SK-N-SH (cell line): ENCODE data around the gene NR2F1-AS1. TPM values are rescaled to one million over a fixed set of nuclear protein-coding genes. Genes with fewer than 3 reads are reported as not detected.

Experiments used
- CTCF ChIA-PET: fragments of 300-600, 350-600 bp; formaldehyde crosslinking; extraction: SDS; loops from one replicate; lab custom pipeline; 2021; lab: Yijun Ruan, JAX
- POLR2A ChIA-PET: fragments of 350-600 bp; sonication (Branson Sonifier 250); formaldehyde crosslinking; extraction: SDS; loops from one replicate; lab custom pipeline; 2020; ENCODE audit warnings: antibody characterized with exemption, inconsistent platforms; lab: Yijun Ruan, JAX
- DNase-seq: peaks from one replicate; pipeline ENCODE4 v3.0.0; 2012
- H2AFZ ChIP-seq: fragments of 200-600 bp; sonication (generic); 2 replicates; pipeline ENCODE4 v1.8.1; 2016; ENCODE audit warnings: antibody characterized with exemption, mild to moderate bottlenecking, low read depth
- H3F3A ChIP-seq: fragments of 200-600 bp; sonication (generic); replicated peaks from 2 replicates; pipeline ENCODE3; 2016; ENCODE audit warnings: antibody characterized with exemption, mild to moderate bottlenecking; ENCODE audit not compliant: insufficient read depth
- H3K27ac ChIP-seq, 2 experiments: fragments of 200-500 bp in 1 of 2; fragments of 200-600 bp in 1 of 2; sonication (Bioruptor generic) in 1 of 2; sonication (generic), shearing (Covaris generic) in 1 of 2; 2 replicates each; pipeline versions ENCODE4 v1.5.1 to v1.6.1; 2014 to 2016; ENCODE audit warnings: low read depth in 2 of 2, inconsistent platforms in 1 of 2, low read length in 1 of 2, mild to moderate bottlenecking in 1 of 2, mixed read lengths in 1 of 2
- H3K27me3 ChIP-seq: fragments of 200-600 bp; sonication (generic), shearing (Covaris generic); 2 replicates; pipeline ENCODE4 v1.6.1; 2016; ENCODE audit warnings: mixed run types; ENCODE audit not compliant: insufficient read depth
- H3K36me3 ChIP-seq, 2 experiments: fragments of 200-500 bp in 1 of 2; fragments of 200-600 bp in 1 of 2; sonication (Bioruptor generic) in 1 of 2; sonication (generic) in 1 of 2; replicated peaks in 1 of 2; 2 replicates each; pipeline versions ENCODE3 to v1.5.1; 2014 to 2016; ENCODE audit warnings: low read length in 1 of 2, mild to moderate bottlenecking in 1 of 2; ENCODE audit not compliant: insufficient read depth in 2 of 2, control insufficient read depth in 1 of 2
- H3K4me1 ChIP-seq, 2 experiments: fragments of 200-500 bp in 1 of 2; fragments of 200-600 bp in 1 of 2; sonication (Bioruptor generic) in 1 of 2; sonication (generic), shearing (Covaris generic) in 1 of 2; 2 replicates each; pipeline versions ENCODE4 v1.5.1 to v1.6.1; 2014 to 2016; ENCODE audit warnings: low read depth in 1 of 2, low read length in 1 of 2, mixed run types in 1 of 2; ENCODE audit not compliant: insufficient read depth in 2 of 2, control insufficient read depth in 1 of 2
- H3K4me2 ChIP-seq: fragments of 200-600 bp; sonication (generic), shearing (Covaris generic); 2 replicates; pipeline ENCODE4 v1.6.1; 2017; ENCODE audit warnings: mixed run types
- H3K4me3 ChIP-seq, 2 experiments: fragments of 200-500 bp in 1 of 2; fragments of 200-600 bp in 1 of 2; sonication (Bioruptor generic) in 1 of 2; sonication (generic), shearing (Covaris generic) in 1 of 2; 2 replicates each; pipeline versions ENCODE4 v1.5.1 to v1.8.1; 2014 to 2016; ENCODE audit warnings: low read depth in 2 of 2, inconsistent platforms in 1 of 2, low read length in 1 of 2, mild to moderate bottlenecking in 1 of 2, mixed read lengths in 1 of 2, moderate library complexity in 1 of 2
- H3K79me2 ChIP-seq: fragments of 200-600 bp; sonication (generic); 2 replicates; pipeline ENCODE4 v1.8.1; 2017; ENCODE audit warnings: mild to moderate bottlenecking; ENCODE audit not compliant: insufficient read depth
- H3K9ac ChIP-seq: fragments of 200-600 bp; sonication (generic); 2 replicates; pipeline ENCODE4 v1.6.1; 2017; ENCODE audit warnings: mixed run types
- H3K9me2 ChIP-seq: fragments of 200-600 bp; sonication (generic); 2 replicates; pipeline ENCODE4 v1.6.1; 2017; ENCODE audit warnings: mixed run types
- H3K9me3 ChIP-seq: fragments of 200-600 bp; sonication (generic); 2 replicates; pipeline ENCODE4 v1.6.1; 2017; ENCODE audit warnings: mixed run types, mild to moderate bottlenecking, moderate library complexity
- H4K20me1 ChIP-seq: fragments of 200-600 bp; sonication (generic); 2 replicates; pipeline ENCODE4 v1.6.1; 2017; ENCODE audit warnings: mild to moderate bottlenecking, mixed run types; ENCODE audit not compliant: insufficient read depth
- FOSL2 ChIP-seq: IDR thresholded peaks from 2 replicates; pipeline ENCODE4 v1.4.0; 2012; ENCODE audit warnings: low read depth, mild to moderate bottlenecking, moderate library complexity, borderline replicate concordance
- GABPA ChIP-seq: IDR thresholded peaks from 2 replicates; pipeline ENCODE4 v1.4.0; 2012; ENCODE audit warnings: low read depth, mild to moderate bottlenecking
- JUND ChIP-seq: IDR thresholded peaks from 2 replicates; pipeline ENCODE4 v1.4.0; 2012
- NRF1 ChIP-seq: IDR thresholded peaks from 2 replicates; pipeline ENCODE4 v1.6.1; 2012; ENCODE audit warnings: low read depth, mild to moderate bottlenecking, low read length
- POLR2AphosphoS5 ChIP-seq: IDR thresholded peaks from 2 replicates; pipeline ENCODE4 v1.6.1; 2012; ENCODE audit warnings: low read depth, low read length
- RAD21 ChIP-seq: IDR thresholded peaks from 2 replicates; pipeline ENCODE4 v1.6.1; 2012; ENCODE audit warnings: mild to moderate bottlenecking, low read length
- RXRA ChIP-seq: IDR thresholded peaks from 2 replicates; pipeline ENCODE4 v1.4.0; 2012; ENCODE audit warnings: low read depth, mild to moderate bottlenecking, borderline replicate concordance
- SMC3 ChIP-seq: IDR thresholded peaks from 2 replicates; pipeline ENCODE4 v1.6.1; 2012; ENCODE audit warnings: low read depth, low read length, improper control_type of control experiment
- WGBS: methylation state at CpG from one replicate; pipeline ENCODE4 v1.1.6; 2017; ENCODE audit warnings: low lambda C conversion rate; 5-methylcytosine and 5-hydroxymethylcytosine counted together
- polyA plus RNA-seq, 3 experiments: library from polyadenylated mRNA; depleted of rRNA; stranded (reverse); fragments of >200 nt; gene quantifications; 2 replicates each; pipeline ENCODE4 v1.2.3, GENCODE V29; 2012
- TF ChIP-seq, protein P1 (sequence below): IDR thresholded peaks from 2 replicates; pipeline ENCODE4 v1.4.0; 2012; ENCODE audit warnings: low read depth, borderline replicate concordance
- TF ChIP-seq, protein P2 (sequence below): fragments of 150-350 bp; IDR thresholded peaks from 2 replicates; pipeline ENCODE4 v1.6.1; 2016; ENCODE audit warnings: mild to moderate bottlenecking, low read depth, low read length
- TF ChIP-seq, protein P3 (sequence below): IDR thresholded peaks from 2 replicates; pipeline ENCODE4 v1.6.1; 2012; ENCODE audit warnings: mild to moderate bottlenecking, low read depth, low read length, moderate library complexity

NR2F1-AS1 gene
- polyA plus RNA-seq, 1 of the 3 experiments (the other 2 are of a cell fraction) = 7.4 TPM

DNA sequence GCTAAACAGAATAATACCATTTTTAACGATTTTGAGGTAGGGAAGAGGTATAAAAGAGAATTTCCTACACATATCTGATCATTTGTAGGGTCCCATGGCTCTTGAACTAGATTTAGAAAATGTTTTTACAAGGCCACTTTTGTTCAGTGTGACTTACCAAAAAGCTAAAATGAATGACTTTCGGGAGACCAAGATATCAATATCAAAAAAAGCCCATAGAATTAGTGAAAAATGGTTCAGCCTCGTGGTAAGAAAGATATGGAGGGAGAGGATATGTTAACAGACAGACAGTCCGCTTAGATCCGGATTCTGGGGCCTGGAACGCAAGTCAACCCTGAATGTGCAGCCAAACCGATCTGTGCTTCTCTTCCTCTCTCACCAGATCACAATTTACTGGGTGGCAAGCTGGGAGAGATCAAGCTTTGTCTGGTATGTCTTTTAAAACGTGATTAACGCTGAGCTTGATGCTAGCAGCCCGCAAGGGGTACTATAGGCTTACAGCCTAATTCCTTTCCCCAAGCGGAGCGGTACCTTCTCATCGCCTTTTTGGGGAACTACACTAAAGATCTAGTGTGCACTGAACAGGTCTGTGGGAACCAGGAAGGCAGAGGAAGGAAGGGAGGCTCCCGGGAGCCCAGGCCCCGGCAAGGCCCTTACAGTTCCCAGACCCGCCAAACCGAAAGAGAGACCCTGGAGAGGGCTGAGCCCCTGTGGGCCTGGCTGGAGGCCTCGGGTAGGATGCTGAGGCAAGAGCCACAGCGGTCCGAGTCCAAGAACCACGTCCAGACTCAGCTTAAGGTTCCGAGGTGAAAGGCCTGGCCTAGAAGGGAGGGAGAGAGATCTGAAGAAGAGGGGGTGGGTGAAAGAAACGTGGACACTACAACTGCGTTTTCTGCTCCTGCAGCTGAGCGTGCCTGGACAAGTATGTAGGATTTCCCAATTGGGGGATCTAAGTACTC, 2.9 kb downstream of the NR2F1-AS1 start:
- Histone ChIP-seq H3K4me3 (no peak overlapping the region), H3K9me3 (no peaks in the 10 kb centered on the region), H4K20me1 (no peaks in the 10 kb centered on the region), H3F3A (peaks cover 13% of the 10 kb centered on the region), H3K27me3 (no peaks in the 10 kb centered on the region), H3K4me1 (peaks cover 6 to 9% of the 10 kb centered on the region in 2 experiments; a peak in 2 of 4 replicates), H3K9me2 (no peaks in the 10 kb centered on the region), H3K36me3 (peaks cover 0 to 9% of the 10 kb centered on the region in 2 experiments), H3K27ac (no peak overlapping the region; a peak in 1 of 4 replicates), H3K79me2 (peaks cover 67% of the 10 kb centered on the region), H3K4me2 (peak overlapping the region; percentile 78), H3K9ac (no peak overlapping the region), H2AFZ (no peak overlapping the region)
- no peak for DNase-seq
- ChIA-PET POLR2A (no interaction called here), CTCF (interaction anchor here (0.8 to 2.0 kb wide), 7 partner anchors 8 to 1316 kb away, joined by 3 to 9 read pairs (median 3); no protein-coding TSS in a partner anchor)
- TF ChIP-seq POLR2AphosphoS5 (no peak), RXRA (no peak), SMC3 (no peak), GABPA (no peak)
- TF ChIP-seq, protein P1, sequence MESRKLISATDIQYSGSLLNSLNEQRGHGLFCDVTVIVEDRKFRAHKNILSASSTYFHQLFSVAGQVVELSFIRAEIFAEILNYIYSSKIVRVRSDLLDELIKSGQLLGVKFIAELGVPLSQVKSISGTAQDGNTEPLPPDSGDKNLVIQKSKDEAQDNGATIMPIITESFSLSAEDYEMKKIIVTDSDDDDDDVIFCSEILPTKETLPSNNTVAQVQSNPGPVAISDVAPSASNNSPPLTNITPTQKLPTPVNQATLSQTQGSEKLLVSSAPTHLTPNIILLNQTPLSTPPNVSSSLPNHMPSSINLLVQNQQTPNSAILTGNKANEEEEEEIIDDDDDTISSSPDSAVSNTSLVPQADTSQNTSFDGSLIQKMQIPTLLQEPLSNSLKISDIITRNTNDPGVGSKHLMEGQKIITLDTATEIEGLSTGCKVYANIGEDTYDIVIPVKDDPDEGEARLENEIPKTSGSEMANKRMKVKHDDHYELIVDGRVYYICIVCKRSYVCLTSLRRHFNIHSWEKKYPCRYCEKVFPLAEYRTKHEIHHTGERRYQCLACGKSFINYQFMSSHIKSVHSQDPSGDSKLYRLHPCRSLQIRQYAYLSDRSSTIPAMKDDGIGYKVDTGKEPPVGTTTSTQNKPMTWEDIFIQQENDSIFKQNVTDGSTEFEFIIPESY = no peak
- 94% methylated on average over 25 of the region's 25 CpGs for WGBS

DNA sequence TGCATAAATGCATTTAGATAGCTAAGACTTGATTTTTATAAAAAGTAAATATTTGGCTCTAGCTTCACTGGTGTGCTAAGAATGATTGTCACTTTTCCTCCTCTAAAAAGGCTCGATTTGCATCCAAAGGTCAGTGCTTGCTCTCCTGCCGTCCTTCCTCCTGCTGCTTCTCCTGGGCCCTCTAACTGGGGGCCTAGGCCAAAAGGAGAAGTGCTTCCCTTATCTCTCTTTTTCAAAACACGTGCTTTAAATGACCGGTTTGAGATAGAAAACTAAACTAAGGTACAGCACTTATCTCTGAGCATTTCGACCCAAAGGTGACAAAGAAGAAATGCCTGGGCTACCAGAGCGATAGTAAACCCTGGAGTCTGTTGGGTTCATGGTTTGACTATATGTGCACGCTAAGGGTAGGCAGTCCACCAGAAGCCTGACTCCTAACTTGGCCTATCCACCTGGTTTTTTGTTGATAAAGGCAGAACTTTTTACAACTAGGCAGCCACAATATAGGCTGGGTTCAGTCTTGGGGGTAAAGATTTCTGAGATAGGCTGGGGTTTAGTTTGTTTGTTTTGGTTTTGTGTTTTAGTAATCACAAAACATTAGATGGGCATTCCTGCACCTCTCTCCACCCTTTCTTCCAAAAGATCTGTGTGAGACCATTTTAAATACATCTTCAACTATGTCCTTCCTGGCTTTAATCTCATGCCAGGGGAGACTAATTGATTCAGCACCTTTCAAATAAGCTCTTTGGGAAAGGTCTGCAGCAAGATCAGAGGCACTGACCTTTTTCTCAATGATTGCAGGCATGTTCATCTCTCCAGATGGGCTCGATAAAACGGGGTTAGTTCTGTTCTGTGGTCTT, 3.8 kb downstream of the NR2F1-AS1 start:
- Histone ChIP-seq H3K4me1 (peaks cover 6 to 9% of the 10 kb centered on the region in 2 experiments; a peak in 2 of 4 replicates), H3K4me2 (no peak overlapping the region), H3K27me3 (no peaks in the 10 kb centered on the region), H3F3A (peaks cover 7% of the 10 kb centered on the region), H3K9me3 (no peaks in the 10 kb centered on the region), H3K9me2 (no peaks in the 10 kb centered on the region), H3K79me2 (peaks cover 57% of the 10 kb centered on the region), H3K4me3 (no peak overlapping the region), H4K20me1 (no peaks in the 10 kb centered on the region), H2AFZ (no peak overlapping the region), H3K36me3 (peaks cover 0 to 15% of the 10 kb centered on the region in 2 experiments), H3K9ac (no peak overlapping the region), H3K27ac (no peak overlapping the region)
- 88% methylated on average over 8 of the region's 9 CpGs for WGBS
- POLR2A ChIA-PET = no interaction called here
- CTCF ChIA-PET = interaction anchor here (0.7 to 1.0 kb wide), 2 partner anchors 75 to 1317 kb away, joined by 3 to 6 read pairs; no protein-coding TSS in a partner anchor
- DNase-seq = no peak
- TF ChIP-seq RAD21 (no peak), NRF1 (no peak), JUND (no peak), FOSL2 (no peak)
- TF ChIP-seq, protein P2, sequence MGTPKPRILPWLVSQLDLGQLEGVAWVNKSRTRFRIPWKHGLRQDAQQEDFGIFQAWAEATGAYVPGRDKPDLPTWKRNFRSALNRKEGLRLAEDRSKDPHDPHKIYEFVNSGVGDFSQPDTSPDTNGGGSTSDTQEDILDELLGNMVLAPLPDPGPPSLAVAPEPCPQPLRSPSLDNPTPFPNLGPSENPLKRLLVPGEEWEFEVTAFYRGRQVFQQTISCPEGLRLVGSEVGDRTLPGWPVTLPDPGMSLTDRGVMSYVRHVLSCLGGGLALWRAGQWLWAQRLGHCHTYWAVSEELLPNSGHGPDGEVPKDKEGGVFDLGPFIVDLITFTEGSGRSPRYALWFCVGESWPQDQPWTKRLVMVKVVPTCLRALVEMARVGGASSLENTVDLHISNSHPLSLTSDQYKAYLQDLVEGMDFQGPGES = no peak
- TF ChIP-seq, protein P3, sequence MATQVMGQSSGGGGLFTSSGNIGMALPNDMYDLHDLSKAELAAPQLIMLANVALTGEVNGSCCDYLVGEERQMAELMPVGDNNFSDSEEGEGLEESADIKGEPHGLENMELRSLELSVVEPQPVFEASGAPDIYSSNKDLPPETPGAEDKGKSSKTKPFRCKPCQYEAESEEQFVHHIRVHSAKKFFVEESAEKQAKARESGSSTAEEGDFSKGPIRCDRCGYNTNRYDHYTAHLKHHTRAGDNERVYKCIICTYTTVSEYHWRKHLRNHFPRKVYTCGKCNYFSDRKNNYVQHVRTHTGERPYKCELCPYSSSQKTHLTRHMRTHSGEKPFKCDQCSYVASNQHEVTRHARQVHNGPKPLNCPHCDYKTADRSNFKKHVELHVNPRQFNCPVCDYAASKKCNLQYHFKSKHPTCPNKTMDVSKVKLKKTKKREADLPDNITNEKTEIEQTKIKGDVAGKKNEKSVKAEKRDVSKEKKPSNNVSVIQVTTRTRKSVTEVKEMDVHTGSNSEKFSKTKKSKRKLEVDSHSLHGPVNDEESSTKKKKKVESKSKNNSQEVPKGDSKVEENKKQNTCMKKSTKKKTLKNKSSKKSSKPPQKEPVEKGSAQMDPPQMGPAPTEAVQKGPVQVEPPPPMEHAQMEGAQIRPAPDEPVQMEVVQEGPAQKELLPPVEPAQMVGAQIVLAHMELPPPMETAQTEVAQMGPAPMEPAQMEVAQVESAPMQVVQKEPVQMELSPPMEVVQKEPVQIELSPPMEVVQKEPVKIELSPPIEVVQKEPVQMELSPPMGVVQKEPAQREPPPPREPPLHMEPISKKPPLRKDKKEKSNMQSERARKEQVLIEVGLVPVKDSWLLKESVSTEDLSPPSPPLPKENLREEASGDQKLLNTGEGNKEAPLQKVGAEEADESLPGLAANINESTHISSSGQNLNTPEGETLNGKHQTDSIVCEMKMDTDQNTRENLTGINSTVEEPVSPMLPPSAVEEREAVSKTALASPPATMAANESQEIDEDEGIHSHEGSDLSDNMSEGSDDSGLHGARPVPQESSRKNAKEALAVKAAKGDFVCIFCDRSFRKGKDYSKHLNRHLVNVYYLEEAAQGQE = no peak
